ENCODE data around the gene CLN5. TPM values are rescaled to one million over a fixed set of nuclear protein-coding genes. Genes with fewer than 3 reads are reported as not detected.

Gene CLN5
- total RNA-seq, 1 donor from 2014 or later, result 22.7 TPM

DNA sequence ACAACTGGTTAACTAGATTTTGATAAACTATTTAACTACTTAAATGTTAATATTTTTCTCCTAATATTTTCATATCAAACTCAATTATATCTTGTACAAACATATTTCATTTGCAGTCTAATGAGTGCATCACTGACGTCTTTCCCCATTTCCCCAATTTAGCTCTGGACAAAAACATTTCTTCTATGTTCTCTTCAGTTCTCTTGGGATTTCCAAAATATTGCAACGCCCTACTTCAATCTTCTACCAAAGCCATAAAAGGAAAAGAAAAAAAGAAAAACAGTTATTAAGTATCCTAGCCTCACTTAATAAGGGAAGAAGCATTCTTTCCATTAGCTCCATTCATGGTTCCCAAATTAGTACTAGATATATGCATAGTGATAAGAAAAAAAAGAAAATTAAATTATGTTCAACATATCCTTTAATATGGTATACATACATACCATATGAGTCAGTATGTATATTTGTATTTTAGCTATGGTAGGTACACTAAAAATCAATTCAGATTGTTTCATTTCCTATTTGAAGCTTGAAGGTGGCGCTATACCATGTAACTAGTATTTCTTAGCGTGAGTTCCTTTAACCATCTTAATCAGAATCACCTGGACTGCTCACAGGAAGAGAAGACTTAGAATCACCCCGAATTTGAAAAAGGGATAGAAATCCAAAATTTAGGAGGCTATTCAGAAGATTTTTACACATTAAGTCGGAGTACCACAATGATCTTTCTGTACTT is 25.2 kb downstream of the CLN5 start:
- no peak overlapping the region for H3K4me3 Mint-ChIP-seq (ENCODE audit: unreplicated experiment)
- TF ChIP-seq CTCF (IDR thresholded peaks at IDR 0.05), result peak; percentile 38
- DNase-seq (ENCODE audit: low spot score), result no peak
- H3K27ac Mint-ChIP-seq (ENCODE audit: unreplicated experiment), result no peak overlapping the region
- H3K9me3 Mint-ChIP-seq (ENCODE audit: low read depth), result no peaks in the 10 kb centered on the region
- peaks cover 19% of the 10 kb centered on the region for H3K4me1 Mint-ChIP-seq (ENCODE audit: low read depth)
- H3K27me3 Mint-ChIP-seq (ENCODE audit: low read depth), result no peaks in the 10 kb centered on the region
- peaks cover 21% of the 10 kb centered on the region for H3K36me3 Mint-ChIP-seq (ENCODE audit: low read depth)

DNA sequence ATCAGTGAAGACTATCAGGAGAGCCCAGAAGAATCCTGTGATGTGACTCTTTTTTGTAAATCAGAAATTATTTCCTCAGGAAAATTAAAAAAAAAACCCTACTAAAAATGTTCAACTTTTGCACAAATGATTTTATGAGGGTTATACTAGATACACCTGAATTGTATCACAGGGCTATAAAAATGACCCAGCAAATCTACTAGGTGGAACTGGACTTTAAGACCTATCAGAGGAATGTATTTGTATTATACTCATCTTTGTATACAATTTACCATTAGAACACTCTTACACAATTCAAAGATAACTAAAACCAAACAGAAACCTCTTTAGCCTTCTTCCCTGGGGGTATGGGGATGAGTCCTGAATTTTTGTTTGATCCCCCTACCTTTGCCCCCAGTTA is 27.9 kb downstream of the CLN5 start:
- H3K36me3 Mint-ChIP-seq (ENCODE audit: low read depth), result peaks cover 9% of the 10 kb centered on the region
- no peaks in the 10 kb centered on the region for H3K27me3 Mint-ChIP-seq (ENCODE audit: low read depth)
- TF ChIP-seq CTCF (IDR thresholded peaks at IDR 0.05), result no peak
- H3K27ac Mint-ChIP-seq (ENCODE audit: unreplicated experiment), result no peak overlapping the region
- H3K4me3 Mint-ChIP-seq (ENCODE audit: unreplicated experiment), result no peak overlapping the region
- DNase-seq (ENCODE audit: low spot score), result no peak
- H3K9me3 Mint-ChIP-seq (ENCODE audit: low read depth), result no peaks in the 10 kb centered on the region
- peaks cover 46% of the 10 kb centered on the region for H3K4me1 Mint-ChIP-seq (ENCODE audit: low read depth)

GRCh38 chr13:77022341-77022740 is 30.5 kb downstream of the CLN5 start:
- H3K36me3 Mint-ChIP-seq (ENCODE audit: low read depth), result peaks cover 1% of the 10 kb centered on the region
- no peaks in the 10 kb centered on the region for H3K27me3 Mint-ChIP-seq (ENCODE audit: low read depth)
- peaks cover 56% of the 10 kb centered on the region for H3K4me1 Mint-ChIP-seq (ENCODE audit: low read depth)
- DNase-seq (ENCODE audit: low spot score), result no peak
- H3K9me3 Mint-ChIP-seq (ENCODE audit: low read depth), result no peaks in the 10 kb centered on the region
- peak overlapping the region; percentile 73 for H3K27ac Mint-ChIP-seq (ENCODE audit: unreplicated experiment)
- TF ChIP-seq CTCF (IDR thresholded peaks at IDR 0.05), result no peak
- H3K4me3 Mint-ChIP-seq (ENCODE audit: unreplicated experiment), result no peak overlapping the region

GRCh38 chr13:77026255-77026860 is 34.5 kb downstream of the CLN5 start:
- Mint-ChIP-seq H3K27ac (ENCODE audit: unreplicated experiment) (peak overlapping the region; percentile 91), H3K36me3 (ENCODE audit: low read depth) (peaks cover 1% of the 10 kb centered on the region), H3K4me1 (ENCODE audit: low read depth) (peaks cover 60% of the 10 kb centered on the region), H3K27me3 (ENCODE audit: low read depth) (no peaks in the 10 kb centered on the region), H3K9me3 (ENCODE audit: low read depth) (no peaks in the 10 kb centered on the region), H3K4me3 (ENCODE audit: unreplicated experiment) (peak overlapping the region; percentile 96)
- TF ChIP-seq CTCF (IDR thresholded peaks at IDR 0.05), result no peak
- DNase-seq (ENCODE audit: low spot score), result no peak

GRCh38 chr13:77026861-77027621 is 35.2 kb downstream of the CLN5 start, which contains the start of gene FBXL3:
FBXL3 (minus strand) TSS chr13:77027159; CDS start chr13:77021860, 5,299 bp downstream.
- H3K36me3 Mint-ChIP-seq (ENCODE audit: low read depth), result peaks cover 1% of the 10 kb centered on the region
- H3K4me1 Mint-ChIP-seq (ENCODE audit: low read depth), result peaks cover 54% of the 10 kb centered on the region
- TF ChIP-seq CTCF (IDR thresholded peaks at IDR 0.05), result peak; percentile 9
- H3K27me3 Mint-ChIP-seq (ENCODE audit: low read depth), result no peaks in the 10 kb centered on the region
- DNase-seq (ENCODE audit: low spot score), result peak; percentile 88
- H3K9me3 Mint-ChIP-seq (ENCODE audit: low read depth), result no peaks in the 10 kb centered on the region
- H3K4me3 Mint-ChIP-seq (ENCODE audit: unreplicated experiment), result peak within 1 kb of the TSS; percentile 96
- peak within 1 kb of the TSS; percentile 98 for H3K27ac Mint-ChIP-seq (ENCODE audit: unreplicated experiment)
